PC-3 (cell line): ENCODE results near the gene GIPC3.

Experiments used
- EZH2 ChIP-seq: fragments of 300-600 bp; sonication (generic); IDR thresholded peaks from one replicate; pipeline ENCODE4 v1.6.1; 2017; ENCODE audit warnings: antibody characterized with exemption, mild to moderate bottlenecking, low read length; ENCODE audit not compliant: unreplicated experiment
- EZH2phosphoT487 ChIP-seq: fragments of 300-600 bp; sonication (generic); IDR thresholded peaks from 2 replicates; pipeline ENCODE4 v1.6.1; 2018; ENCODE audit warnings: mild to moderate bottlenecking, antibody characterized with exemption, low read length, borderline replicate concordance
- TF ChIP-seq, protein P1 (sequence below): fragments of 300-600 bp; sonication (generic); conservative IDR thresholded peaks from 2 replicates; pipeline ENCODE4 v1.5.1; 2017; ENCODE audit warnings: antibody characterized with exemption, low read depth, mild to moderate bottlenecking, low read length

DNA sequence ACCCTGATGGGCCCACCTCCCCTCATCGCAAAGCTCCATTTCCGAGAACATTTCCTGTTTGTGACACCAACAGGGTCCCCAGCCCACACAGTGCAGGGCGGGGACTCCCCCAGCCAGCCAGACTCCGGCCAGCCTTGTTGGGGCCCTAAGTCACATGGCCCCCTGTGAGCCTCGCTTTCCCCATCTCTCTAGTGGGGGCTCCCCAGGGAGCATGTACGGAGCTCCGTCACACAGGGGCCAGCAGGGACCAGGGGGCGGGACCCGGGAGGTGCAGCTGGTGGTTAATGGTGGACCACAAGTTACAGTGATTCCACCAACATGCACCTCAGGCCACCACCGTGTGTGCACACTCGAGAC, 19.7 kb downstream of the GIPC3 start:
- TF ChIP-seq, protein P1, sequence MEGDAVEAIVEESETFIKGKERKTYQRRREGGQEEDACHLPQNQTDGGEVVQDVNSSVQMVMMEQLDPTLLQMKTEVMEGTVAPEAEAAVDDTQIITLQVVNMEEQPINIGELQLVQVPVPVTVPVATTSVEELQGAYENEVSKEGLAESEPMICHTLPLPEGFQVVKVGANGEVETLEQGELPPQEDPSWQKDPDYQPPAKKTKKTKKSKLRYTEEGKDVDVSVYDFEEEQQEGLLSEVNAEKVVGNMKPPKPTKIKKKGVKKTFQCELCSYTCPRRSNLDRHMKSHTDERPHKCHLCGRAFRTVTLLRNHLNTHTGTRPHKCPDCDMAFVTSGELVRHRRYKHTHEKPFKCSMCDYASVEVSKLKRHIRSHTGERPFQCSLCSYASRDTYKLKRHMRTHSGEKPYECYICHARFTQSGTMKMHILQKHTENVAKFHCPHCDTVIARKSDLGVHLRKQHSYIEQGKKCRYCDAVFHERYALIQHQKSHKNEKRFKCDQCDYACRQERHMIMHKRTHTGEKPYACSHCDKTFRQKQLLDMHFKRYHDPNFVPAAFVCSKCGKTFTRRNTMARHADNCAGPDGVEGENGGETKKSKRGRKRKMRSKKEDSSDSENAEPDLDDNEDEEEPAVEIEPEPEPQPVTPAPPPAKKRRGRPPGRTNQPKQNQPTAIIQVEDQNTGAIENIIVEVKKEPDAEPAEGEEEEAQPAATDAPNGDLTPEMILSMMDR = no peak
- no peak for TF ChIP-seq EZH2
- no peak for TF ChIP-seq EZH2phosphoT487
